GM12878 (cell line): ENCODE data around the gene DGLUCY. TPM values are rescaled to one million over a fixed set of nuclear protein-coding genes. Genes with fewer than 3 reads are reported as not detected.

ENCODE experiments used
- ATAC-seq: fragments of 200-7000 bp; cut with Tn5 transposase; 3 replicates; pipeline ENCODE4 v1.9.1; 2020; ENCODE audit warnings: mild to moderate bottlenecking, moderate library complexity
- BruUV-seq: library from RNA; stranded (reverse); fragments of 400-500 nt; replicated peaks from 2 replicates; lab custom pipeline; 2021; lab: Mats Ljungman, UMichigan
- CTCF ChIA-PET: fragments of 300-600 bp; sonication (Branson Sonifier 250); formaldehyde crosslinking; extraction: SDS; loops from one replicate; lab custom pipeline; 2021; ENCODE audit warnings: inconsistent platforms; lab: Yijun Ruan, JAX
- POLR2A ChIA-PET: fragments of 350-600 bp; formaldehyde crosslinking; extraction: SDS; loops from one replicate; lab custom pipeline; 2021; ENCODE audit warnings: inconsistent platforms; lab: Charles Lee
- RAD21 ChIA-PET: fragments of 300-600 bp; sonication (Branson Sonifier 250); formaldehyde crosslinking; loops from one replicate; lab custom pipeline; 2023; ENCODE audit warnings: antibody characterized with exemption; ENCODE audit not compliant: unreplicated experiment; lab: Charles Lee
- SMC1A ChIA-PET: fragments of 300-600 bp; sonication (Branson Sonifier 250); formaldehyde crosslinking; loops from one replicate; lab custom pipeline; 2023; ENCODE audit not compliant: unreplicated experiment, uncharacterized antibody; lab: Charles Lee
- DNase-seq: peaks from one replicate; pipeline ENCODE4 v3.0.0-alpha.2; 2011; ENCODE audit warnings: low read depth, low spot score
- FAIRE-seq: peaks from 3 replicates; lab custom pipeline; 2011; peaks lifted over from hg19 to GRCh38; lab: Jason Lieb, UNC
- H2AFZ ChIP-seq: 2 replicates; pipeline ENCODE4 v1.6.0; 2011; ENCODE audit warnings: low read depth, low read length, control low read depth; ENCODE audit not compliant: control insufficient read depth
- H3K27ac ChIP-seq: 2 replicates; pipeline ENCODE4 v1.5.1; 2011; ENCODE audit warnings: control low read depth; ENCODE audit not compliant: control insufficient read depth, insufficient read depth
- H3K27me3 ChIP-seq, 2 experiments: replicated peaks in 1 of 2; 2 replicates each; pipeline versions ENCODE4 v1.6.0 to v1.6.1; 2011; ENCODE audit warnings: low read length in 1 of 2; ENCODE audit not compliant: control insufficient read depth in 2 of 2, insufficient read depth in 2 of 2
- H3K36me3 ChIP-seq, 2 experiments: 2 replicates each; pipeline ENCODE4 v1.5.1; 2011; ENCODE audit warnings: low read length in 1 of 2; ENCODE audit not compliant: control insufficient read depth in 2 of 2, insufficient read depth in 2 of 2
- H3K4me1 ChIP-seq: 2 replicates; pipeline ENCODE4 v1.6.1; 2011; ENCODE audit warnings: mild to moderate bottlenecking, low read length, moderate library complexity, mixed read lengths; ENCODE audit not compliant: control insufficient read depth, insufficient read depth
- H3K4me2 ChIP-seq: 2 replicates; pipeline ENCODE4 v1.6.0; 2011; ENCODE audit warnings: control low read depth; ENCODE audit not compliant: control insufficient read depth, insufficient read depth
- H3K4me3 ChIP-seq: fragments of 200-600 bp; sonication (generic); 2 replicates; pipeline ENCODE4 v1.5.1; 2016
- H3K79me2 ChIP-seq: 2 replicates; pipeline ENCODE4 v1.6.0; 2011; ENCODE audit warnings: low read length; ENCODE audit not compliant: control insufficient read depth, insufficient read depth
- H3K9ac ChIP-seq: 2 replicates; pipeline ENCODE4 v1.8.0; 2011; ENCODE audit warnings: low read length, control low read depth, mixed read lengths; ENCODE audit not compliant: control insufficient read depth, insufficient read depth
- H3K9me3 ChIP-seq: replicated peaks from 3 replicates; pipeline ENCODE4 v1.5.1; 2011; ENCODE audit warnings: mild to moderate bottlenecking, low read length; ENCODE audit not compliant: control insufficient read depth, insufficient read depth
- H4K20me1 ChIP-seq: 2 replicates; pipeline ENCODE4 v1.6.0; 2011; ENCODE audit not compliant: control insufficient read depth, insufficient read depth
- EP300 ChIP-seq, 2 experiments: fragments of 150-350 bp in 1 of 2; IDR thresholded peaks; 2 replicates each; pipeline ENCODE4 v1.6.1; 2011 to 2012; ENCODE audit warnings: low read depth in 2 of 2, low read length in 2 of 2, borderline replicate concordance in 1 of 2, improper control_type of control experiment in 1 of 2, inconsistent platforms in 1 of 2; ENCODE audit not compliant: control insufficient read depth in 1 of 2
- HDAC2 ChIP-seq: fragments of 200-600 bp; sonication (generic); IDR thresholded peaks from 2 replicates; pipeline ENCODE4 v1.6.1; 2017
- HDAC6 ChIP-seq: fragments of 200-600 bp; sonication (generic); IDR thresholded peaks from one replicate; pipeline ENCODE4 v1.8.0; 2017; ENCODE audit warnings: antibody characterized with exemption; ENCODE audit not compliant: unreplicated experiment
- KAT2A ChIP-seq: conservative IDR thresholded peaks from 2 replicates; pipeline ENCODE4 v1.6.1; 2011; ENCODE audit warnings: low read depth, low read length; ENCODE audit not compliant: control insufficient read depth
- MTA2 ChIP-seq: fragments of 450-650 bp; IDR thresholded peaks from 2 replicates; pipeline ENCODE4 v1.6.1; 2016; ENCODE audit warnings: low read depth, mild to moderate bottlenecking, moderate library complexity
- NFYB ChIP-seq: IDR thresholded peaks from 2 replicates; pipeline ENCODE4 v1.6.1; 2011; ENCODE audit warnings: low read depth, mild to moderate bottlenecking, low read length, improper control_type of control experiment, moderate library complexity; ENCODE audit not compliant: insufficient read depth
- PAX5 ChIP-seq: IDR thresholded peaks from 2 replicates; pipeline ENCODE4 v1.6.1; 2011; ENCODE audit warnings: low read depth, low read length, borderline replicate concordance
- POLR2AphosphoS5 ChIP-seq: IDR thresholded peaks from 2 replicates; pipeline ENCODE4 v1.6.1; 2011; ENCODE audit warnings: mild to moderate bottlenecking, low read length, inconsistent platforms
- YY1 ChIP-seq: IDR thresholded peaks from 2 replicates; pipeline ENCODE4 v1.6.1; 2011; ENCODE audit warnings: low read depth, mild to moderate bottlenecking, low read length
- ZNF217 ChIP-seq: fragments of 450-650 bp; IDR thresholded peaks from 2 replicates; pipeline ENCODE4 v1.6.1; 2017; ENCODE audit warnings: antibody characterized with exemption, mild to moderate bottlenecking
- WGBS: methylation state at CpG from one replicate; pipeline ENCODE4 v1.1.6; 2016; ENCODE audit warnings: low lambda C conversion rate; ENCODE audit not compliant: insufficient replicate concordance, insufficient coverage; ENCODE audit errors: missing lambda C conversion rate; 5-methylcytosine and 5-hydroxymethylcytosine counted together
- in situ Hi-C: fragments of 300-500 bp; cut with MboI; formaldehyde crosslinking; loops from 9 replicates; pipeline ENCODE4 v1.14.3; 2018; ENCODE audit warnings: mixed read lengths
- intact Hi-C: fragments of 100-400 bp; cut with micrococcal nuclease; formaldehyde crosslinking; loops from one replicate; pipeline ENCODE4 v1.14.2; 2022; ENCODE audit not compliant: unreplicated experiment
- polyA plus RNA-seq, 11 experiments: library from polyadenylated mRNA; depleted of rRNA in 4 of 11; unstranded in 6 of 11; stranded (reverse) in 5 of 11; fragments of >200 nt; fragmentation: Nextera tagmentation in 4 of 11; fragmentation: Illumina TruSeq in 1 of 11; extraction: Ambion mirVana in 4 of 11; extraction: Trizol in 1 of 11; gene quantifications; 1 replicate in 1 of 11; 2 replicates in 10 of 11; pipeline versions ENCODE4 v1.2.1 to v1.2.3, GENCODE V29; 2011 to 2016; ENCODE audit warnings: inconsistent platforms in 2 of 11, missing spikeins in 2 of 11, low read depth in 1 of 11
- total RNA-seq, 4 experiments: library from RNA; depleted of rRNA in 3 of 4; stranded (reverse); fragments of >200 nt in 3 of 4; fragmentation: Illumina TruSeq in 1 of 4; extraction: Trizol in 1 of 4; gene quantifications; 2 replicates each; pipeline versions ENCODE4 v1.2.1 to v1.2.3, GENCODE V29; 2013 to 2021
- TF ChIP-seq, protein P1 (sequence below): fragments of 450-650 bp; IDR thresholded peaks from 2 replicates; pipeline ENCODE4 v1.6.1; 2017; ENCODE audit warnings: antibody characterized with exemption, mild to moderate bottlenecking, moderate library complexity
- TF ChIP-seq, protein P2 (sequence below): fragments of 450-650 bp; IDR thresholded peaks from 2 replicates; pipeline ENCODE4 v1.6.1; 2017; ENCODE audit warnings: mild to moderate bottlenecking, moderate library complexity
- TF ChIP-seq, protein P3 (sequence below): IDR thresholded peaks from 2 replicates; pipeline ENCODE4 v1.6.1; 2012; ENCODE audit warnings: low read depth, low read length, improper control_type of control experiment

DGLUCY gene
- total and polyA plus RNA-seq, 10 of the 15 experiments (the other 5 are each of a cell fraction or from before 2014, with no cell fraction given) = 15.0 to 70.3 (median 55.1) TPM

DNA sequence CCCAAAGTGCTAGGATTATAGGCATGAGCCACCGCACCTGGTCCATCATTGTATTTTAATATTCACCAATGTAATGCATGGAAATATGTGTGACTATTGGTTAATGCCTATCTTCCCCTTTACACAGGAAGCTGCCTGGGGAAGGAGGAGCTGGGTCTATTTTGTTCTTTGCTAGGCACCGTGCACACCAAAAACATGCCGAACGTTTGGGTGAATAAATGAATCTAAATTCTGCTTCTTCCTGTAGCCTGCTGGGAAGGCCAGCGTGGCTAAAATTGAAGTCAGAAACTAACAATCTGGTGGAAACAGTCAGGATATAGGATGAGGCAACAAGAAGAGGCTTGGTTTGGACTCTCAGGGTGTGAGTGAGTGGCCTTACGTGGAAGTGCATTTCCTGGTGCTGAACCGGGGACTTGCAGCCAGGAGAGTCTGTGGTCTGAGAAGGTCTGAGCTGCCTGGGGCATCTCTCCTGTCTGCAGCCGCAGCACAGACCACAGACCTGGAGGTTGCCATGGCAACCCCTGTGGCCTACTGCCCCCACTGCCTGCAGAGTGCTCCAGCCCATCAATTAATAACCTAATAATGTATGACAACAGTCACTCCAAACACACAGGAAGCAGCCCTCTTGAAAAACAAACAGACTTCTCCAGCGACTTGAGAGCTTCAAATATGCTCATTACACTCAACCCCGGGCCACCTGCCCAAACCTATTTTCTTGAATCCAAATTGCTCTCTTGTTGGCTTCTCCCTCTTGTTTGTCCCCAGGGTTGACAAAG lies 136.2 kb downstream of the DGLUCY start:
- in situ Hi-C loops (no loop called here), intact Hi-C loops (loop anchor here (1.0 kb wide), 1 partner anchor 21 kb away; no protein-coding TSS in a partner anchor)
- peak overlapping the region; percentile 64 for H2AFZ ChIP-seq
- H3K27me3 ChIP-seq = no peaks in the 10 kb centered on the region
- CTCF ChIA-PET = interaction anchor here (0.8 to 2.6 kb wide), 10 partner anchors 11 to 341 kb away, joined by 3 to 10 read pairs (median 4); no protein-coding TSS in a partner anchor
- H3K79me2 ChIP-seq = no peaks in the 10 kb centered on the region
- peak overlapping the region; percentile 13; the same call in 1 of the 2 replicates for H3K4me3 ChIP-seq
- 0 out of 2 replicates have a peak overlapping the region, but pooled peaks have one; percentile 25 for H3K9ac ChIP-seq
- H4K20me1 ChIP-seq = no peaks in the 10 kb centered on the region
- H3K27ac ChIP-seq = peak overlapping the region; percentile 67
- ATAC-seq (peak; percentile 89), DNase-seq (peak; percentile 90), FAIRE-seq (peak; percentile 91)
- peaks cover 39% of the 10 kb centered on the region for H3K4me1 ChIP-seq
- H3K9me3 ChIP-seq = no peaks in the 10 kb centered on the region
- peak overlapping the region; percentile 68 for H3K4me2 ChIP-seq
- RAD21 ChIA-PET = interaction anchor here (0.9 to 4.0 kb wide), 5 partner anchors 8 to 100 kb away, joined by 3 to 31 read pairs (median 3); no protein-coding TSS in a partner anchor
- POLR2A ChIA-PET = interaction anchor here (4.1 kb wide), 1 partner anchor 22 kb away, joined by 31 read pairs; no protein-coding TSS in a partner anchor
- no peaks in the 10 kb centered on the region for H3K36me3 ChIP-seq
- BruUV-seq = no TSS peak
- SMC1A ChIA-PET = interaction anchor here (0.9 to 5.4 kb wide), 10 partner anchors 9 to 135 kb away, joined by 3 to 81 read pairs (median 4); no protein-coding TSS in a partner anchor
- 7% methylated on average over 10 of the region's 10 CpGs for WGBS
- TF ChIP-seq, protein P1, sequence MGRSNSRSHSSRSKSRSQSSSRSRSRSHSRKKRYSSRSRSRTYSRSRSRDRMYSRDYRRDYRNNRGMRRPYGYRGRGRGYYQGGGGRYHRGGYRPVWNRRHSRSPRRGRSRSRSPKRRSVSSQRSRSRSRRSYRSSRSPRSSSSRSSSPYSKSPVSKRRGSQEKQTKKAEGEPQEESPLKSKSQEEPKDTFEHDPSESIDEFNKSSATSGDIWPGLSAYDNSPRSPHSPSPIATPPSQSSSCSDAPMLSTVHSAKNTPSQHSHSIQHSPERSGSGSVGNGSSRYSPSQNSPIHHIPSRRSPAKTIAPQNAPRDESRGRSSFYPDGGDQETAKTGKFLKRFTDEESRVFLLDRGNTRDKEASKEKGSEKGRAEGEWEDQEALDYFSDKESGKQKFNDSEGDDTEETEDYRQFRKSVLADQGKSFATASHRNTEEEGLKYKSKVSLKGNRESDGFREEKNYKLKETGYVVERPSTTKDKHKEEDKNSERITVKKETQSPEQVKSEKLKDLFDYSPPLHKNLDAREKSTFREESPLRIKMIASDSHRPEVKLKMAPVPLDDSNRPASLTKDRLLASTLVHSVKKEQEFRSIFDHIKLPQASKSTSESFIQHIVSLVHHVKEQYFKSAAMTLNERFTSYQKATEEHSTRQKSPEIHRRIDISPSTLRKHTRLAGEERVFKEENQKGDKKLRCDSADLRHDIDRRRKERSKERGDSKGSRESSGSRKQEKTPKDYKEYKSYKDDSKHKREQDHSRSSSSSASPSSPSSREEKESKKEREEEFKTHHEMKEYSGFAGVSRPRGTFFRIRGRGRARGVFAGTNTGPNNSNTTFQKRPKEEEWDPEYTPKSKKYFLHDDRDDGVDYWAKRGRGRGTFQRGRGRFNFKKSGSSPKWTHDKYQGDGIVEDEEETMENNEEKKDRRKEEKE = no peak
- TF ChIP-seq, protein P2, sequence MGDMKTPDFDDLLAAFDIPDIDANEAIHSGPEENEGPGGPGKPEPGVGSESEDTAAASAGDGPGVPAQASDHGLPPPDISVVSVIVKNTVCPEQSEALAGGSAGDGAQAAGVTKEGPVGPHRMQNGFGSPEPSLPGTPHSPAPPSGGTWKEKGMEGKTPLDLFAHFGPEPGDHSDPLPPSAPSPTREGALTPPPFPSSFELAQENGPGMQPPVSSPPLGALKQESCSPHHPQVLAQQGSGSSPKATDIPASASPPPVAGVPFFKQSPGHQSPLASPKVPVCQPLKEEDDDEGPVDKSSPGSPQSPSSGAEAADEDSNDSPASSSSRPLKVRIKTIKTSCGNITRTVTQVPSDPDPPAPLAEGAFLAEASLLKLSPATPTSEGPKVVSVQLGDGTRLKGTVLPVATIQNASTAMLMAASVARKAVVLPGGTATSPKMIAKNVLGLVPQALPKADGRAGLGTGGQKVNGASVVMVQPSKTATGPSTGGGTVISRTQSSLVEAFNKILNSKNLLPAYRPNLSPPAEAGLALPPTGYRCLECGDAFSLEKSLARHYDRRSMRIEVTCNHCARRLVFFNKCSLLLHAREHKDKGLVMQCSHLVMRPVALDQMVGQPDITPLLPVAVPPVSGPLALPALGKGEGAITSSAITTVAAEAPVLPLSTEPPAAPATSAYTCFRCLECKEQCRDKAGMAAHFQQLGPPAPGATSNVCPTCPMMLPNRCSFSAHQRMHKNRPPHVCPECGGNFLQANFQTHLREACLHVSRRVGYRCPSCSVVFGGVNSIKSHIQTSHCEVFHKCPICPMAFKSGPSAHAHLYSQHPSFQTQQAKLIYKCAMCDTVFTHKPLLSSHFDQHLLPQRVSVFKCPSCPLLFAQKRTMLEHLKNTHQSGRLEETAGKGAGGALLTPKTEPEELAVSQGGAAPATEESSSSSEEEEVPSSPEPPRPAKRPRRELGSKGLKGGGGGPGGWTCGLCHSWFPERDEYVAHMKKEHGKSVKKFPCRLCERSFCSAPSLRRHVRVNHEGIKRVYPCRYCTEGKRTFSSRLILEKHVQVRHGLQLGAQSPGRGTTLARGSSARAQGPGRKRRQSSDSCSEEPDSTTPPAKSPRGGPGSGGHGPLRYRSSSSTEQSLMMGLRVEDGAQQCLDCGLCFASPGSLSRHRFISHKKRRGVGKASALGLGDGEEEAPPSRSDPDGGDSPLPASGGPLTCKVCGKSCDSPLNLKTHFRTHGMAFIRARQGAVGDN = peak; percentile 72
- peak; percentile 69; the same call in 1 of the 2 replicates for TF ChIP-seq ZNF217
- TF ChIP-seq EP300 (IDR thresholded peaks at IDR 0.05; ENCODE audit: borderline replicate concordance in 1 of 2, control insufficient read depth in 1 of 2, low read depth in 2 of 2, low read length in 2 of 2) = peak; percentile 66 to 69; a peak in 2 of 4 replicates
- peak; percentile 59; the same call in 1 of the 2 replicates for TF ChIP-seq POLR2AphosphoS5
- TF ChIP-seq HDAC2 = no peak
- TF ChIP-seq YY1 = 0 out of 2 replicates have a peak, but pooled peaks have one; percentile 9
- peak; percentile 64; the same call in 1 of the 2 replicates for TF ChIP-seq PAX5
- peak; percentile 81 for TF ChIP-seq MTA2
- TF ChIP-seq KAT2A = no peak
- TF ChIP-seq, protein P3, sequence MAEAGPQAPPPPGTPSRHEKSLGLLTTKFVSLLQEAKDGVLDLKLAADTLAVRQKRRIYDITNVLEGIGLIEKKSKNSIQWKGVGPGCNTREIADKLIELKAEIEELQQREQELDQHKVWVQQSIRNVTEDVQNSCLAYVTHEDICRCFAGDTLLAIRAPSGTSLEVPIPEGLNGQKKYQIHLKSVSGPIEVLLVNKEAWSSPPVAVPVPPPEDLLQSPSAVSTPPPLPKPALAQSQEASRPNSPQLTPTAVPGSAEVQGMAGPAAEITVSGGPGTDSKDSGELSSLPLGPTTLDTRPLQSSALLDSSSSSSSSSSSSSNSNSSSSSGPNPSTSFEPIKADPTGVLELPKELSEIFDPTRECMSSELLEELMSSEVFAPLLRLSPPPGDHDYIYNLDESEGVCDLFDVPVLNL = no peak
- TF ChIP-seq HDAC6 = no peak
- TF ChIP-seq NFYB = peak; percentile 47; the same call in 1 of the 2 replicates
